ENCODE results near the gene SNRPN. TPM values are rescaled to one million over a fixed set of nuclear protein-coding genes. Genes with fewer than 3 reads are reported as not detected.
"Not testable (repeated sequence)": the region's sequence is repeated elsewhere in the genome, so short reads cannot be mapped to it uniquely, and the experiment has no call there.

SNRPN gene
- total RNA-seq, 1 donor from 2014 or later: 125 TPM

DNA sequence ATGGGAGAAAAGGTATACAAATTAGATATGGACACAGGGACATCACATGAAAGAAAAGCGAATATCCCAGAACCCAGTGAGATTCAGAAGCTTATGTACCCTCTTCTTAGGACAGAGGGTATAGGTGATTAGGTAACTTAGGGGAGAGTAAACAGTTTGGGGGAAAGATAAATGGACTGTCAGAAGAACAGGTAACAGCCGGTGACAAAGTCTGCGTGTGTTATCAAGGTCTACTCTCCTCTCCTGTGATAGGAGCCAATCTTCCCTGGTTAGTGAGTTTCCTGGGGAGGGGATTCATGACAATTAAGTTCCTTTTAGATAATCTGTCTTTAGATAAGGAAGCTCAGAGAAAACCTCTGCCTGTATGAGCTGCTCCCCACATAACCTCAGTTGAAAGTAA, 30.6 kb upstream of the SNRPN start:
- Mint-ChIP-seq H3K27ac (ENCODE audit: unreplicated experiment) (no peak overlapping the region), H3K9me3 (peaks cover 1% of the 10 kb centered on the region), H3K27me3 (ENCODE audit: low read depth) (no peaks in the 10 kb centered on the region), H3K4me1 (no peaks in the 10 kb centered on the region), H3K4me3 (no peak overlapping the region), H3K36me3 (ENCODE audit: low read depth) (peaks cover 9% of the 10 kb centered on the region)
- TF ChIP-seq CTCF (conservative IDR thresholded peaks at IDR 0.05): no peak
- DNase-seq (ENCODE audit: low read depth, low spot score): no peak

- Mint-ChIP-seq H3K4me1 (no peaks in the 10 kb centered on the region), H3K36me3 (ENCODE audit: low read depth) (peaks cover 9% of the 10 kb centered on the region), H3K27ac (ENCODE audit: unreplicated experiment) (no peak overlapping the region), H3K27me3 (ENCODE audit: low read depth) (no peaks in the 10 kb centered on the region), H3K9me3 (peaks cover 2% of the 10 kb centered on the region), H3K4me3 (no peak overlapping the region)
- DNase-seq (ENCODE audit: low read depth, low spot score): no peak
- no peak for TF ChIP-seq CTCF (conservative IDR thresholded peaks at IDR 0.05)
Observed at GRCh38 chr15:24924621-24925020, 30.2 kb upstream of the SNRPN start.

DNA sequence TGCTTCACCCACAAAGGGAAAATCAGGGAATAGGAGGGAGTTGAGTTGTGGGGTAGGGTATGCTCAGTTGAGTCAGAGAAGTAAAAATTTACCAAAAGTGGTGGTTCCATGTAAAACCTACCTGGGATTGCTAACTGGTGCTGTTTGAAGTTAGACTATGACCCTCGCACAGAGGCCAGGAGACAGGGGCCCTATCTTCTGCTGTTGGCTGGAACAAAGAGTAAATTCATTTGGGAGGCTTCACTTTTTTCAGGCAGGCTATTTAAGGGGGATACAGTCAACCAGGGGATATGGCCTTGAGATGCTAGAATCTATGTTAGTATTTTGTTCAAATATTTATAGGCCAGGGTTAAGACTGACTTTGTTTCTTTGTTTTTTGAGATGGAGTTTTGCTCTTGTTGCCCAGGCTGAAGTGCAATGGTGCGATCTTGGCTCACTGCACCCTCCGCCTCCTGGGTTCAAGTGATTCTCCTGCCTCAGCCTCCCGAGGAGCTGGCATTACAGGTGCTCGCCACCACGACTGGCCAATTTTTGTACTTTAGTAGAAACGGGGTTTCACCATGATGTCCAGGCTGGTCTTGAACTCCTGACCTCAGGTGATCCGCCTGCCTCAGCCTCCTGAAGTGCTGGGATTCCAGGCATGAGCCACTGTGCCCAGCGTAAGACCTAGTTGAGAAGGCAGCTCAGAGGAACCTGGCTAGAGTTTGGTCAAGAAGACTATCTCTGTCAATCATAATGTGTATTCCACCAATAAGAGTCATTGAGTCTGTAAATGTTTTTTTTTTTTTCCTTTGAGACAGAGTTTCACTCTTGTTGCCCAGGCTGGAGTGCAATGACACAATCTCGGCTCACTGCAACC, 22.7 kb upstream of the SNRPN start:
- DNase-seq (ENCODE audit: low read depth, low spot score); H3K27ac Mint-ChIP-seq (ENCODE audit: unreplicated experiment); H3K27me3 Mint-ChIP-seq (ENCODE audit: low read depth); H3K4me3 Mint-ChIP-seq; H3K4me1 Mint-ChIP-seq; H3K9me3 Mint-ChIP-seq: not testable (repeated sequence)
- peaks cover 11% of the 10 kb centered on the region for H3K36me3 Mint-ChIP-seq (ENCODE audit: low read depth)

DNA sequence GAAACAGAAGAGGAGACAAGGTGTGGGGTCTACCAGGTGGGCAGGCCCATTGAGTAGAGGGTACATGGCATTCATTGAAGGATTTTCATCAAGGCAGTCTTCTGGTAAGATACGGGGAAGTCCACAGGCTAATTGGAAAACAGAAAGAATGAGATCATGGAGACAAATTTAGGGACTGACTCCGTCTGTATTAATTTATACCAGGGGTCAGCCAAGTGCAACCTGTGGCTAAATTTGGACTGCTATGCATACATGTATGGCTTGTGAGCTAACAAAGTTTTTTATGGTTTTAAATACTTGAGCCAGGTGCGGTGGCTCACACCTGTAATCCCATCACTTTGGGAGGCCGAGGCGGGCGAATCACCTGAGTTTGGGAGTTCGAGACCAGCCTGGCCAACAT, 21.1 kb upstream of the SNRPN start:
- Mint-ChIP-seq H3K27me3 (ENCODE audit: low read depth) (no peaks in the 10 kb centered on the region), H3K27ac (ENCODE audit: unreplicated experiment) (no peak overlapping the region), H3K4me1 (no peaks in the 10 kb centered on the region), H3K9me3 (peaks cover 5% of the 10 kb centered on the region), H3K4me3 (no peak overlapping the region), H3K36me3 (ENCODE audit: low read depth) (peaks cover 4% of the 10 kb centered on the region)
- no peak for DNase-seq (ENCODE audit: low read depth, low spot score)
- no peak for TF ChIP-seq CTCF (conservative IDR thresholded peaks at IDR 0.05)

DNA sequence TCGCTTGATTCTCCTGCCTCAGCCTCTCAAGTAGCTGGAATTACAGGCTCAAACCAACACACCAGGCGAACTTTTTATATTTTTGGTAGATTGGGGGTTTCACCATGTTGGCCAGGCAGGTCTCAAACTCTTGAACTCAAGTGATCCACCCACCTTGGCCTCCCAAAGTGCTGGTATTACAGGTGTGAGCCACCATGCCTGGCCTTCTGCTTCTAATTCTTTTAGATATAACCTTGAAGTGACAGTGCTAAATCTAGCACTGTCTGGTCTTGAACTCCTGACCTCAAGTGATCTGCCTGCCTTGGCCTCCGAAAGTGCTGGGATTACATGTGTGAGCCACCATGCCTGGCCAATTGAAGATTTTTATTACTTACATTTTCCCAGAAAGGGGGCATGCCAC, 16.6 kb upstream of the SNRPN start:
- H3K27ac Mint-ChIP-seq (ENCODE audit: unreplicated experiment); H3K4me1 Mint-ChIP-seq; H3K27me3 Mint-ChIP-seq (ENCODE audit: low read depth); DNase-seq (ENCODE audit: low read depth, low spot score); H3K36me3 Mint-ChIP-seq (ENCODE audit: low read depth); H3K9me3 Mint-ChIP-seq; H3K4me3 Mint-ChIP-seq: not testable (repeated sequence)

DNA sequence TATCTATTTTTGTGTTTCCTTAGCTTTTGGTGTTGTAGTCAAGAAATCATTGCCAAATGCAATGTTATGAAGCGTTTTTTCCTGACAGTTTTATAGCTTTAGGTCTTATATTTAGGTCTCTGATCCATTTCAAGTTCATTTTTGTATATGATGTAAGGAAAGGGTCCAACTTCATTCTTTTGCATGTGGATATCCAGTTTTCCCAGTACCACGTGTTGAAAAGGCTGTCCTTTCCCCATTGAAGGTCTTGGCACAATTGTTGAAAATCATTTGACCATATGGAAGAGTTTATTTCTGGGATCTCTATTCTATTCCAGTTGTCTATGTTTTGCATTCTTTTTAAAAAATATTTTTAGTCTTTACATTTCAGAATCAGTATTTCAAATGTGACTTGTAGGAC, 14.6 kb upstream of the SNRPN start:
- Mint-ChIP-seq H3K4me3 (no peak overlapping the region), H3K9me3 (peaks cover 2% of the 10 kb centered on the region), H3K4me1 (peaks cover 3% of the 10 kb centered on the region), H3K36me3 (ENCODE audit: low read depth) (peaks cover 3% of the 10 kb centered on the region), H3K27me3 (ENCODE audit: low read depth) (no peaks in the 10 kb centered on the region), H3K27ac (ENCODE audit: unreplicated experiment) (no peak overlapping the region)
- no peak for DNase-seq (ENCODE audit: low read depth, low spot score)
- no peak for TF ChIP-seq CTCF (conservative IDR thresholded peaks at IDR 0.05)

Measured in neural crest cell (in vitro differentiated cells).